ENCODE results near the gene TMEM179. TPM values are rescaled to one million over a fixed set of nuclear protein-coding genes. Genes with fewer than 3 reads are reported as not detected.

Gene TMEM179
- total and polyA plus RNA-seq, 2 donors (not counting 1 experiment from before 2014, with no cell fraction given): not detected

DNA sequence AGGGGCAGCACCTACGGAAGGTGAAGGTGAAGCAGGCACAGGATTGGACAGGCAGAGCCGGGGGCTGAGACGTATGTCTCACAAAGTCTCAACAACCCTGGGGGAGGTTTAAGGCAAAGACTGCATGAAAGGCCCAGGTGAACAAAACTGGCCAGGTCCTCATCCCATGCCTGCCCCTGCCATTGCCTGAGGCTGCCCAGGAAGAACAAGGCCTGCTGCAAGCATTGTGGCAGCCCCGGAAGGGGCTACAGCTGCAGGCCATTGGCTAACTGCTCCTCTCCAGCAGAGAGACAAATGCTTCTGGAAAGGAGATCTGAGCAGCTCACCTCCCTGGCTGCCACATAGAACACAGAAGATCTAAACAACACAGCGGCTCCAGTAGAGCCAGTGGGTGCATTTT is 20.4 kb upstream of the TMEM179 start:
- intact Hi-C loops (cut with micrococcal nuclease): no loop called here
- ChIA-PET CTCF (no interaction called here), POLR2A (no interaction called here)
- H3K9me3 Mint-ChIP-seq (ENCODE audit: insufficient read depth): peaks cover 2% of the 10 kb centered on the region
- no peak overlapping the region for H3K4me2 ChIP-seq (replicated peaks; ENCODE audit: low read depth, low read length, poor library complexity, severe bottlenecking)
- 49% methylated on average over 4 of the region's 5 CpGs for WGBS (ENCODE audit: insufficient coverage)
- ATAC-seq (ENCODE audit: low read depth): no peak
- H3K27ac Mint-ChIP-seq: no peak overlapping the region
- no peak for DNase-seq
- no peak overlapping the region for H3K27ac ChIP-seq (ENCODE audit: low read length in 2 of 2)
- H3K4me3 Mint-ChIP-seq: no peak overlapping the region
- TF ChIP-seq, protein P1, sequence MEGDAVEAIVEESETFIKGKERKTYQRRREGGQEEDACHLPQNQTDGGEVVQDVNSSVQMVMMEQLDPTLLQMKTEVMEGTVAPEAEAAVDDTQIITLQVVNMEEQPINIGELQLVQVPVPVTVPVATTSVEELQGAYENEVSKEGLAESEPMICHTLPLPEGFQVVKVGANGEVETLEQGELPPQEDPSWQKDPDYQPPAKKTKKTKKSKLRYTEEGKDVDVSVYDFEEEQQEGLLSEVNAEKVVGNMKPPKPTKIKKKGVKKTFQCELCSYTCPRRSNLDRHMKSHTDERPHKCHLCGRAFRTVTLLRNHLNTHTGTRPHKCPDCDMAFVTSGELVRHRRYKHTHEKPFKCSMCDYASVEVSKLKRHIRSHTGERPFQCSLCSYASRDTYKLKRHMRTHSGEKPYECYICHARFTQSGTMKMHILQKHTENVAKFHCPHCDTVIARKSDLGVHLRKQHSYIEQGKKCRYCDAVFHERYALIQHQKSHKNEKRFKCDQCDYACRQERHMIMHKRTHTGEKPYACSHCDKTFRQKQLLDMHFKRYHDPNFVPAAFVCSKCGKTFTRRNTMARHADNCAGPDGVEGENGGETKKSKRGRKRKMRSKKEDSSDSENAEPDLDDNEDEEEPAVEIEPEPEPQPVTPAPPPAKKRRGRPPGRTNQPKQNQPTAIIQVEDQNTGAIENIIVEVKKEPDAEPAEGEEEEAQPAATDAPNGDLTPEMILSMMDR (IDR thresholded peaks at IDR 0.05): no peak
- H3K4me1 Mint-ChIP-seq: no peaks in the 10 kb centered on the region
- H4K20me1 ChIP-seq (ENCODE audit: control insufficient read depth, insufficient read depth, low read length, poor library complexity, severe bottlenecking): no peaks in the 10 kb centered on the region
- H3K9me3 ChIP-seq (ENCODE audit: control extremely low read depth in 1 of 3, control insufficient read depth in 2 of 3, insufficient read depth in 1 of 3, low read length in 2 of 3): peaks cover 0 to 23% (median 16%) of the 10 kb centered on the region in 3 donors
- no peaks in the 10 kb centered on the region for H3K79me2 ChIP-seq (ENCODE audit: control insufficient read depth, insufficient read depth, low read length)
- H3K27me3 Mint-ChIP-seq: peaks cover 35% of the 10 kb centered on the region
- no peak overlapping the region for H2AFZ ChIP-seq (ENCODE audit: insufficient read depth, low read depth, low read length, poor library complexity, severe bottlenecking)
- H3K9ac ChIP-seq (ENCODE audit: low read length): no peak overlapping the region
- H3K27me3 ChIP-seq (replicated peaks in 1 of 4; ENCODE audit: control extremely low read depth in 1 of 4, control insufficient read depth in 3 of 4, insufficient read depth in 4 of 4, low read length in 3 of 4): peaks cover 0 to 9% (median 8%) of the 10 kb centered on the region in 4 experiments
- no peaks in the 10 kb centered on the region for H3K36me3 ChIP-seq (replicated peaks in 1 of 2; ENCODE audit: control extremely low read depth in 1 of 2, control insufficient read depth in 1 of 2, extremely low read depth in 1 of 2, insufficient read depth in 2 of 2, low read length in 1 of 2)
- H3K4me3 ChIP-seq (ENCODE audit: control extremely low read depth in 1 of 5, extremely low read depth in 1 of 5, insufficient read depth in 1 of 5, low read depth in 2 of 5, low read length in 4 of 5): no peak overlapping the region
- H3K4me1 ChIP-seq (ENCODE audit: control insufficient read depth in 2 of 2, insufficient read depth in 2 of 2, low read length in 2 of 2): no peaks in the 10 kb centered on the region

DNA sequence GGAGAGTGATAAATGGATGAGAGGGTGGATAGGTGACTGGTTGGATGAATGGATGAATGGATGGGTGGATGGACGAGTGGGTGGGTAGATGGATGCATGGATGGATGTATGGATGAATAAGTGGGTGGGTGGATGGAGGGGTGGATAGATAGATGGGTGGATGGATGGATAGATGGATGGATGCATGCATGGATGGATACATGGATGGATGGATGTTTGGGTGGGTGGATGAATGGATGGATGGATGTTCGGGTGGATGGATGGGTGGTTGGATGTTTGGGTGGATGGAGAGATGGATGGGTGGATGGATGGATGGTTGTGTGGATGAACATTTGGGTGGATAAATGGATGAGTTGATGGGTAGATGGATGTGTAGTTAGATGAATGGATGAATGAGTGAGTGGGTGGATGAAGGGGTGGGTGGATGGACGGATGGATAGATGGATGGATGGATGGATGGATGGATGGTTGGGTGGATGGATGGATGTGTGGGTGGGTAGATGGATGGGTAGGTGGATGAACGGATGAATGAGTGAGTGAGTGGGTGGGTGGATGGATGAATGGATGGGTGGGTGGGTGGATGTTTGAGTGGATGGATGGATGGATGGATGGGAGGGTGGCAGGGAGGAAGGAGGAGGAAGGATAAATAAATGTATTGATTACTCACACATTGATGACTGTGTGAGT is 9.7 kb upstream of the TMEM179 start:
- DNase-seq (no peak), ATAC-seq (ENCODE audit: low read depth) (no peak)
- H3K4me1 ChIP-seq (ENCODE audit: control insufficient read depth in 2 of 2, insufficient read depth in 2 of 2, low read length in 2 of 2): no peaks in the 10 kb centered on the region
- H2AFZ ChIP-seq (ENCODE audit: insufficient read depth, low read depth, low read length, poor library complexity, severe bottlenecking): no peak overlapping the region
- no peaks in the 10 kb centered on the region for H4K20me1 ChIP-seq (ENCODE audit: control insufficient read depth, insufficient read depth, low read length, poor library complexity, severe bottlenecking)
- H3K36me3 ChIP-seq (replicated peaks in 1 of 2; ENCODE audit: control extremely low read depth in 1 of 2, control insufficient read depth in 1 of 2, extremely low read depth in 1 of 2, insufficient read depth in 2 of 2, low read length in 1 of 2): no peaks in the 10 kb centered on the region
- peaks cover 8% of the 10 kb centered on the region for H3K9me3 Mint-ChIP-seq (ENCODE audit: insufficient read depth)
- peaks cover 2% of the 10 kb centered on the region for H3K4me1 Mint-ChIP-seq
- ChIA-PET POLR2A (no interaction called here), CTCF (no interaction called here)
- 60% methylated on average over 4 of the region's 4 CpGs for WGBS (ENCODE audit: insufficient coverage)
- TF ChIP-seq EZH2 (IDR thresholded peaks at IDR 0.05; ENCODE audit: borderline replicate concordance, insufficient read depth, low read depth, low read length, poor library complexity, severe bottlenecking): no peak
- TF ChIP-seq, protein P1 (IDR thresholded peaks at IDR 0.05): no peak
- H3K27me3 ChIP-seq (replicated peaks in 1 of 4; ENCODE audit: control extremely low read depth in 1 of 4, control insufficient read depth in 3 of 4, insufficient read depth in 4 of 4, low read length in 3 of 4): peaks cover 0 to 26% (median 8%) of the 10 kb centered on the region in 4 experiments
- intact Hi-C loops (cut with micrococcal nuclease): no loop called here
- H3K9me3 ChIP-seq (ENCODE audit: control extremely low read depth in 1 of 3, control insufficient read depth in 2 of 3, insufficient read depth in 1 of 3, low read length in 2 of 3): peaks cover 0 to 3% (median 2%) of the 10 kb centered on the region in 3 donors
- H3K79me2 ChIP-seq (ENCODE audit: control insufficient read depth, insufficient read depth, low read length): no peaks in the 10 kb centered on the region
- H3K27ac Mint-ChIP-seq: no peak overlapping the region
- H3K4me3 ChIP-seq (ENCODE audit: control extremely low read depth in 1 of 5, extremely low read depth in 1 of 5, insufficient read depth in 1 of 5, low read depth in 2 of 5, low read length in 4 of 5): no peak overlapping the region
- H3K4me2 ChIP-seq (replicated peaks; ENCODE audit: low read depth, low read length, poor library complexity, severe bottlenecking): no peak overlapping the region
- no peak overlapping the region for H3K4me3 Mint-ChIP-seq
- no peak overlapping the region for H3K27ac ChIP-seq (ENCODE audit: low read length in 2 of 2)
- no peak overlapping the region for H3K9ac ChIP-seq (ENCODE audit: low read length)
- peaks cover 48% of the 10 kb centered on the region for H3K27me3 Mint-ChIP-seq

Data from B cell (primary cell).